Measurements from ENCODE around the gene AHSG. TPM values are rescaled to one million over a fixed set of nuclear protein-coding genes. Genes with fewer than 3 reads are reported as not detected.

AHSG gene
- total RNA-seq, 1 donor from 2014 or later: not detected

- DNase-seq (ENCODE audit: low read depth in 2 of 2): no peak
Measured at GRCh38 chr3:186640473-186640818, 27.6 kb downstream of the AHSG start.

- DNase-seq (ENCODE audit: low read depth in 2 of 2): no peak
Measured at GRCh38 chr3:186640929-186641328, 28.1 kb downstream of the AHSG start.

DNA sequence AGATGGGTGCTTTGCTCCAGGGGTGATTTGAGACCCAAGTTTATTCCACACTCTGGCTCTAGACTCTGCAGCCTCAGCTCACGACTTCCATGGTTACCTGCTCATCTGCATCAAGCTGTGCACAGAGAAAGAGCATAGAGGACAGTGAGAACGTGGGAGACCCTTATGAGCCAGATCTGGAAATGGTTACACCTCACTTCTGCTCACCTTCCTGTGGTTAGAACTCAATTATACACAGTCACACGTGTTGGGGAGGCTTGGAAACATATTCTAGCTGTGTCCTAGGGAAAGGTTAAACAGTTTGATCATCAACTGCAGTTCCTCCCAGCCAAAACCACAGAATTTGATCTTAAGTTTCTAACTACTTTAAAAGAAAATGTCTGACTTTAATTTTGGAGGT is 29.2 kb downstream of the AHSG start:
- no peak for DNase-seq (ENCODE audit: low read depth in 2 of 2)

- no peak for DNase-seq (ENCODE audit: low read depth in 2 of 2)
Measured at GRCh38 chr3:186643493-186643892, 30.6 kb downstream of the AHSG start.

GRCh38 chr3:186644683-186645082 is 31.8 kb downstream of the AHSG start:
- no peak for DNase-seq (ENCODE audit: low read depth in 2 of 2)

- DNase-seq (ENCODE audit: low read depth in 2 of 2): no peak
Measured at GRCh38 chr3:186646106-186646505, 33.2 kb downstream of the AHSG start.

DNA sequence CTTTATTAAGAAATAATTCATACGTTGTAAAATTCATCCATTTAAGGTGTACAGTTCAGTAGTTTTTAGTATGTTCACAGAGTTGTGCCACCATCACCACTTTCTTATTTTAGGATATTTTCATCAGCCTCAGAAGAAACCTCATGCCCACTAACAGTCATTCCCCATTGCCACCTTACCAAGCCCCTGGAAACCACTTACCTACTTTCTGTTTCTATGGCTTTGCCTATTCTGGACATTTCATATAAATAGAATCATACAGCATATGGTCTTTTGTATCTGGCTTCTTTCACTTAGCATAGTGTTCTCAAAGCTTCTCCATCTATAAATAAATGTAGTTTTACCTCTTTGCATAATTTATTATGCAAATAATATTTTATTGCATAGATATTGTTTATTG is 34.0 kb downstream of the AHSG start:
- DNase-seq (ENCODE audit: low read depth in 2 of 2): no peak

- no peak for DNase-seq (ENCODE audit: low read depth in 2 of 2)
Measured at GRCh38 chr3:186648851-186649250, 36.0 kb downstream of the AHSG start.

DNA sequence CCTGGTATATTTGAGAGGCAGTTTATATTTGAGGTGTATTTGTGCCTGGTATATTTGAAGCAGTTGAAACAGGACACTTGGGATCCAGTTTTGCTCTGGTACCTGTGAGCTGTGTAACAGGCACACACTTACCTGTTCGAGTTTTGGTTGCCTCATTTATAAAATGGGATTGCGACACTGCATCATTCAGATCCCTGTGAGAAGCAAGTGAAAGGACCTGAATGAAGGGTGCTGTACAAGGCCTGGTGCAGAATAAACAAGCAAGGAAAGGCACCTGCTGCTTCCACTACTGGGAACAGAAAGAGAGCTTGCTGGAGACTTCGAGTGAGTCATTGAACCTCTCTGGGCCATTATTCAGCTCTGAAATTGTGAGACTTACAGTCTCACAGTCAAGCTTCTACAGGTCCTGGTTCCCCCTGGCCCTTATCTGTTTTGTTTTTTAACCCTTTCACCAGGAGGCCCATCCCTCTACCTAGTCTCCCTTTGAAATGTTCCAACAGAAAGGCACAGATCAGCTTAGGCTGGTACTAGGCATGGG is 38.9 kb downstream of the AHSG start:
- DNase-seq (ENCODE audit: low read depth in 2 of 2): no peak

- no peak for DNase-seq (ENCODE audit: low read depth in 2 of 2)
Measured at GRCh38 chr3:186653080-186653707, 40.3 kb downstream of the AHSG start.

DNA sequence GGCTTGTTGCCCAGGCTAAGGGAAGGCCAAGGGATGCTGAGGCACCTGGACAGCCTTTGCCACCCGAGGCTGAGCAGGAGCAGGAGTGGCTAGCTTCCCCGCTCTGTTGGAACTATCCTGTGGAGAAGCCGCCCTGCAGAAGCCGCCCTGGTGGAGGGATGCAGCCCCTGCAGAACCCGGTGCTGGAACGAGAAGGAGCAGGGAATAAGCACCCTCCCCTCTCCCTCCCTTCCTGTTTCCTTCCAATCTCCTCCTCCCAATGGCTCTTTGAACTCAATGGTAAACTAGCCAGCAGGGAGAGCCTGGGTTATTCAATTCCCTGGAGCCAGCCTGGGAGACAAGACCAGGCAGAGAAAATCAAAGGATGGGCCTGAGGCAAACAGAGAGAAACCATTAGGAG is 41.1 kb downstream of the AHSG start:
- DNase-seq (ENCODE audit: low read depth in 2 of 2): no peak

DNA sequence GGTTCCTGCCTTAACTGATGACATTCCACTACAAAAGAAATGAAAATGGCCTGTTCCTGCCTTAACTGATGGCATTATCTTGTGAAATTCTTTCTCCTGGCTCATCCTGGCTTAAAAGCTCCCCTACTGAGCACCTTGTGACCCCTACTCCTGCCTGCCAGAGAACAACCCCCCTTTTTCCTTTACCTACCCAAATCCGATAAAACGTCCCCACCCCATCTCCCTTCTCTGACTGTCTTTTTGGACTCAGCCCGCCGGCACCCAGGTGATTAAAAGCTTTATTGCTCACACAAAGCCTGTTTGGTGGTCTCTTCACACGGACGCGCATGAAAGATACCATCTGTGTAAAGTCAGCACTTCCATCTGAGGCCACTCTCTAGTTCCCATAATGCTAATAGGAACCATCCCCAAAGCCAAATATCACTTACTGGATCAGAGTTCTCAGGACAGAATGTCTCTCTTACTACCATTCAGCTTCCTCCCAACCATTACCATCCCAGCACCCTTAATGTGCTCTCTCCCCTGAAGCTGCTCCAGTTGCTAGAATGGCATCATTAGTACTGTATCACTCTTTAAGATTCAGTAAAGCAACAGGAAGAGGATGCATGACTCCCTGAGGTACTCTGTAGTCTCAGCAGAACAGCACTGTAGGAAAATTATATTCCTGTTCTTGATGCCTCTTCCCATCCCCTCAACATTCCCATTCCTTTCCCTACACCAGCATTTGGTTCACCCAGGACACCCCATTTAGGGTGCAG is 50.7 kb downstream of the AHSG start:
- DNase-seq (ENCODE audit: low read depth in 2 of 2): no peak

GRCh38 chr3:186664119-186664495 is 51.2 kb downstream of the AHSG start:
- no peak for DNase-seq (ENCODE audit: low read depth in 2 of 2)

DNA sequence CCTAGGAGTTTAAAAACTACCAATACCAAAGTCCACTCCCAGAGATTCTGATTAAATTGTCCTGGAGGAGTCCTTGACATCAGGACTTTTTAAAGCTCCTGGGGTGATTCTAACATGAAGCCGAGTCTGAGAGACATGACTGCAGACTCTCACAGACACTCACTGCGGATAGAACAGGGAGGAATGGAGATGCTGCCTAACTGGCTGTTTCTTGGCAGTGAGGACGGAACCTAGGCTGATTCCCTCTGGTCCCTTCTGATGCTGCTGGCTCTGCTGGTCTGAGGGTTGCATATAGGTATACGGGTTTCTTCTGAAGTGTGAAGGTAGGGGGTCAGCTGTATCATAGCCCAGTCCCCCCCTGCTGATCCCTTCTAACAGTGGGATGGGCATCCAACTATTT is 51.6 kb downstream of the AHSG start:
- no peak for DNase-seq (ENCODE audit: low read depth in 2 of 2)

DNA sequence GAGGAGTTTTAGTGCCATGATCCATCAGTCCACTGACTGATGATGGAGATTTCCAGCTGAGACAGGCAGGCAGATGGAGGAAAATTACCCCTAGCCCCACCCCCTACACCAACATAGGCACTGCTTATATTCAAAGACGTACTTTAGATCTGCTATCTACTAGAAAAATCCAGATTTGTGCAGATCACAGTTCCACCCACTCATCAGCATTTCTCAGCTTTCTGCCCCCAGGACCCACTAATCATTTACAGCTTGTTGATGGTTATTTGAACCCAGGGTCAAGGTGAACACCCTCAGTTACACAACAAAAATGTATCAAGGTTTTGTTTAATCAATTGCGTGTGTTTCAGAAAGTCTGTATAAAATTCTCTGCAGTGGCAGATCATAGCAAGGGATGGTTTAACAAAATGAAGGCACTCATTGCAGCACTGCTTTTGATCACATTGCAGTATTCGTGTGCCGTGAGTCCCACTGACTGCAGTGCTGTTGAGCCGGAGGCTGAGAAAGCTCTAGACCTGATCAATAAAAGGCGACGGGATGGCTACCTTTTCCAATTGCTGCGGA is 52.8 kb downstream of the AHSG start, which contains the start of gene HRG:
Gene HRG (plus strand): TSS at position 390 of the 564 bp plus-strand sequence. CDS start 18 bp downstream, at position 408.
- DNase-seq (ENCODE audit: low read depth in 2 of 2): no peak

DNA sequence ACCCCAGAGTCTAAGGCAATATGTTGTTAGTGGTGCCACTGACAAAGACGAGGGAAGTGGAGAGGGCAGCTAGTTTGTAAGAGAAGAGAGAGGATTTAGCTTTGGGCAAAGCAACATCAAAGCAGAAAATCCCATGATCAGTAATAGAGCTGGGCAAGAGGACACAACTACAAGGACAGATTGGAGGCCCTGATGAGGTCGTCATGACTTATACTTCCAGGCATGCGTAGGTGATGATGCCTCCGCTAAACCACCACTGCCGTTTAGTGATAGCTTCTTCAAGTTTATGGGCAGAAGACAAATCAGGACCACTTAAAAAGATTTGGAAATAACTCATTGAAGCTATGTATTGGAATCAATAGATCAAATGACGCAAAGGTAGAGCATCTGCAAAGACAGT is 55.6 kb downstream of the AHSG start:
- DNase-seq (ENCODE audit: low read depth in 2 of 2): no peak

- no peak for DNase-seq (ENCODE audit: low read depth in 2 of 2)
Measured at GRCh38 chr3:186669378-186670084, 56.7 kb downstream of the AHSG start.

DNA sequence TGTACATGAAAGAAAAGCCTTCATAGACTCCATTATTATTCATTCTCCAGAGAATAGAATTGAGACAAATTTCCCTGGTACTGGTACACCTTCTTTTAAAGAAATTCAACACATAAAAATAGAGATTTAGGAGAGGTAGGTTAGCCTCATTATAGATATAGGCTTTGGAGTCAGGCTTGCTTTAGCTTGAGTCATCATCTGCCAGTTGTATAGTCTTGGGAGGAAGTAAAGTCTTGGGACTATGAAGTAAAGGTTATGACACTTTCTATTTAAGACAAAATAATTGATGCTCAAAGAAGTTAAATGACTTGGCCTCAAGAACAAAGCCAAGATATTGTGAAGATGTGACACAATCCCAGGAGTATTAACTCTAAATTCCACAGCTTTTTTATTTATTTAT is 57.3 kb downstream of the AHSG start:
- DNase-seq (ENCODE audit: low read depth in 2 of 2): no peak

All from dermis microvascular lymphatic vessel endothelial cell (primary cell).